Hepatocyte (in vitro differentiated cells): Measurements from ENCODE around the gene SRC. TPM values are rescaled to one million over a fixed set of nuclear protein-coding genes. Genes with fewer than 3 reads are reported as not detected.

Experiments used
- DNase-seq: peaks from one replicate; pipeline ENCODE4 v3.0.0-alpha.2; 2016; ENCODE audit warnings: low spot score
- H2AFZ ChIP-seq: fragments of 200-600 bp; sonication (generic); 2 replicates; pipeline ENCODE4 v1.6.0; 2016; ENCODE audit warnings: antibody characterized with exemption, mild to moderate bottlenecking
- H3K27ac ChIP-seq: fragments of 200-600 bp; sonication (generic); 2 replicates; pipeline ENCODE4 v1.5.1; 2016; ENCODE audit warnings: mild to moderate bottlenecking
- H3K27me3 ChIP-seq: fragments of 200-600 bp; sonication (generic); 2 replicates; pipeline ENCODE4 v1.6.1; 2016
- H3K36me3 ChIP-seq: fragments of 200-600 bp; sonication (generic); replicated peaks from 2 replicates; pipeline ENCODE4 v1.5.1; 2016; ENCODE audit warnings: low read depth; ENCODE audit not compliant: insufficient read depth
- H3K4me1 ChIP-seq: fragments of 200-600 bp; sonication (generic); 2 replicates; pipeline ENCODE4 v1.5.1; 2016; ENCODE audit warnings: mild to moderate bottlenecking, moderate library complexity; ENCODE audit not compliant: insufficient read depth
- H3K4me2 ChIP-seq: fragments of 200-600 bp; sonication (generic); 2 replicates; pipeline ENCODE4 v1.6.0; 2016
- H3K4me3 ChIP-seq: fragments of 200-600 bp; sonication (generic); 2 replicates; pipeline ENCODE4 v1.5.1; 2016; ENCODE audit warnings: mild to moderate bottlenecking
- H3K79me2 ChIP-seq: fragments of 200-600 bp; sonication (generic); 2 replicates; pipeline ENCODE4 v1.6.0; 2017; ENCODE audit warnings: mild to moderate bottlenecking
- H3K9me2 ChIP-seq: fragments of 200-600 bp; sonication (generic); replicated peaks from 2 replicates; pipeline ENCODE4 v1.6.0; 2017; ENCODE audit warnings: mild to moderate bottlenecking; ENCODE audit not compliant: insufficient read depth
- H3K9me3 ChIP-seq: fragments of 200-600 bp; sonication (generic); 2 replicates; pipeline ENCODE4 v1.5.1; 2016; ENCODE audit warnings: low read depth, mild to moderate bottlenecking
- H4K20me1 ChIP-seq: fragments of 200-600 bp; sonication (generic); 2 replicates; pipeline ENCODE4 v1.6.0; 2016; ENCODE audit warnings: mild to moderate bottlenecking; ENCODE audit not compliant: insufficient read depth, poor library complexity, severe bottlenecking
- CTCF ChIP-seq: fragments of 200-600 bp; sonication (generic); IDR thresholded peaks from 2 replicates; pipeline ENCODE4 v1.5.1; 2016; ENCODE audit warnings: antibody characterized with exemption, mild to moderate bottlenecking; ENCODE audit not compliant: poor library complexity
- EZH2 ChIP-seq: fragments of 200-600 bp; sonication (generic); IDR thresholded peaks from 2 replicates; pipeline ENCODE4 v1.6.1; 2016; ENCODE audit warnings: antibody characterized with exemption, mild to moderate bottlenecking, borderline replicate concordance
- EZH2phosphoT487 ChIP-seq: fragments of 200-600 bp; sonication (generic); IDR thresholded peaks from one replicate; pipeline ENCODE4 v1.6.1; 2018; ENCODE audit warnings: antibody characterized with exemption, mild to moderate bottlenecking, low read depth, moderate library complexity; ENCODE audit not compliant: unreplicated experiment, severe bottlenecking
- WGBS: methylation state at CpG from one replicate; pipeline ENCODE4 v1.1.6; 2016; ENCODE audit warnings: low lambda C conversion rate; ENCODE audit errors: missing lambda C conversion rate; 5-methylcytosine and 5-hydroxymethylcytosine counted together
- polyA plus RNA-seq: library from polyadenylated mRNA; unstranded; fragments of >200 nt; fragmentation: Nextera tagmentation; extraction: Ambion mirVana; gene quantifications from 2 replicates; pipeline ENCODE4 v1.2.1, GENCODE V29; 2016
- total RNA-seq: library from RNA; depleted of rRNA; stranded (reverse); fragments of >200 nt; gene quantifications from 2 replicates; pipeline ENCODE4 v1.2.3, GENCODE V29; 2014

SRC gene
- total and polyA plus RNA-seq, 2 experiments from 2014 or later, result 55.1 to 69.8 TPM

- no peak for DNase-seq
- TF ChIP-seq EZH2phosphoT487 (no peak), CTCF (no peak), EZH2 (no peak)
- H4K20me1 ChIP-seq, result no peaks in the 10 kb centered on the region
- no peaks in the 10 kb centered on the region for H3K27me3 ChIP-seq
- no peak overlapping the region for H3K27ac ChIP-seq
- H3K36me3 ChIP-seq, result no peaks in the 10 kb centered on the region
- H3K9me2 ChIP-seq, result no peaks in the 10 kb centered on the region
- H2AFZ ChIP-seq, result no peak overlapping the region
- no peaks in the 10 kb centered on the region for H3K79me2 ChIP-seq
- no peak overlapping the region for H3K4me2 ChIP-seq
- WGBS, result 90% methylated on average over 17 of the region's 25 CpGs
- no peaks in the 10 kb centered on the region for H3K9me3 ChIP-seq
- H3K4me1 ChIP-seq, result no peaks in the 10 kb centered on the region
- H3K4me3 ChIP-seq, result no peak overlapping the region
Observed at GRCh38 chr20:37438464-37439222, 92.7 kb downstream of the SRC start.

GRCh38 chr20:37439223-37439933 lies 93.4 kb downstream of the SRC start:
- Histone ChIP-seq H3K27me3 (no peaks in the 10 kb centered on the region), H4K20me1 (no peaks in the 10 kb centered on the region), H3K4me1 (no peaks in the 10 kb centered on the region), H3K9me3 (no peaks in the 10 kb centered on the region), H3K36me3 (no peaks in the 10 kb centered on the region), H3K4me3 (no peak overlapping the region), H3K9me2 (no peaks in the 10 kb centered on the region), H3K27ac (no peak overlapping the region), H3K4me2 (no peak overlapping the region), H3K79me2 (no peaks in the 10 kb centered on the region), H2AFZ (no peak overlapping the region)
- TF ChIP-seq CTCF (no peak), EZH2phosphoT487 (no peak), EZH2 (no peak)
- no peak for DNase-seq
- WGBS, result 80% methylated on average over 14 of the region's 23 CpGs

GRCh38 chr20:37441023-37441422 lies 95.1 kb downstream of the SRC start:
- Histone ChIP-seq H3K36me3 (no peaks in the 10 kb centered on the region), H3K79me2 (no peaks in the 10 kb centered on the region), H4K20me1 (no peaks in the 10 kb centered on the region), H3K9me2 (no peaks in the 10 kb centered on the region), H2AFZ (no peak overlapping the region), H3K4me3 (no peak overlapping the region), H3K4me2 (no peak overlapping the region), H3K9me3 (no peaks in the 10 kb centered on the region), H3K4me1 (no peaks in the 10 kb centered on the region), H3K27me3 (no peaks in the 10 kb centered on the region), H3K27ac (no peak overlapping the region)
- TF ChIP-seq CTCF (no peak), EZH2phosphoT487 (no peak), EZH2 (no peak)
- 90% methylated on average over 4 of the region's 4 CpGs for WGBS
- DNase-seq, result no peak
